Activated CD4-positive, alpha-beta T cell treated with anti-CD3 and anti-CD28 coated beads for 1 hour (primary cell): ENCODE results near the gene CHADL.

Source experiments
- DNase-seq: peaks from one replicate; pipeline ENCODE4 v3.0.0-alpha.2; 2020

Gene CHADL

GRCh38 chr22:41256254-41257253, 15.8 kb upstream of the CHADL start:
- no peak for DNase-seq

- no peak for DNase-seq
These were observed 13.5 kb upstream of the CHADL start for GRCh38 chr22:41254230-41254629.

GRCh38 chr22:41252365-41252764, 11.6 kb upstream of the CHADL start:
- no peak for DNase-seq

- no peak for DNase-seq
These were observed 9.4 kb upstream of the CHADL start for GRCh38 chr22:41250127-41250526.

- DNase-seq = no peak
These were observed 8.7 kb upstream of the CHADL start for GRCh38 chr22:41249442-41249841.

- DNase-seq = no peak
These were observed 8.0 kb upstream of the CHADL start for GRCh38 chr22:41248758-41249157.

GRCh38 chr22:41248314-41248713, 7.6 kb upstream of the CHADL start:
- DNase-seq = no peak

- DNase-seq = no peak
These were observed 7.0 kb upstream of the CHADL start for GRCh38 chr22:41247703-41248102.

GRCh38 chr22:41245917-41246499, 5.3 kb upstream of the CHADL start:
- DNase-seq = no peak

- no peak for DNase-seq
These were observed 2.6 kb upstream of the CHADL start for GRCh38 chr22:41243361-41243760.

GRCh38 chr22:41242396-41243117, 1.8 kb upstream of the CHADL start:
- no peak for DNase-seq

- no peak for DNase-seq
These were observed 474 bp upstream of the CHADL start for GRCh38 chr22:41241133-41241676.

- no peak for DNase-seq
These were observed 1.1 kb downstream of the CHADL start for GRCh38 chr22:41239443-41240128.

- DNase-seq = no peak
These were observed 1.9 kb downstream of the CHADL start for GRCh38 chr22:41238570-41239442.

GRCh38 chr22:41237707-41238569, 2.8 kb downstream of the CHADL start:
- DNase-seq = peak; percentile 75

- no peak for DNase-seq
These were observed 3.6 kb downstream of the CHADL start for GRCh38 chr22:41237036-41237706.

GRCh38 chr22:41234815-41235695, 5.7 kb downstream of the CHADL start:
- no peak for DNase-seq

- no peak for DNase-seq
These were observed 9.4 kb downstream of the CHADL start for GRCh38 chr22:41231369-41231768.

- DNase-seq = no peak
These were observed 10.3 kb downstream of the CHADL start for GRCh38 chr22:41230401-41230785.
